Activated CD8-positive, alpha-beta memory T cell treated with anti-CD3 and anti-CD28 coated beads for 1 hour (primary cell): ENCODE measurements around the gene NBPF1.
"Not testable (repeated sequence)": the region's sequence is repeated elsewhere in the genome, so short reads cannot be mapped to it uniquely, and the experiment has no call there.

ENCODE experiments used
- DNase-seq, 2 donors: peaks; one replicate each; pipeline ENCODE4 v3.0.0-alpha.2; 2020; ENCODE audit warnings: low read depth in 1 of 2; ENCODE audit errors: extremely low read depth in 1 of 2

The NBPF1 gene

GRCh38 chr1:16519255-16519951, 94.0 kb downstream of the NBPF1 start:
- not testable (repeated sequence) for DNase-seq

- not testable (repeated sequence) for DNase-seq
These were observed 94.5 kb downstream of the NBPF1 start for GRCh38 chr1:16518913-16519254.

GRCh38 chr1:16516694-16517410, 96.5 kb downstream of the NBPF1 start:
- not testable (repeated sequence) for DNase-seq

GRCh38 chr1:16514107-16515055, 99.0 kb downstream of the NBPF1 start, which contains the start of gene RNU1-1:
RNU1-1 (minus strand) TSS chr1:16514285.
- peak; percentile 42 to 53 for DNase-seq

- DNase-seq: not testable (repeated sequence)
These were observed 99.8 kb downstream of the NBPF1 start for GRCh38 chr1:16513412-16514106.

GRCh38 chr1:16512624-16513411, 100.5 kb downstream of the NBPF1 start:
- not testable (repeated sequence) for DNase-seq
